Measurements from ENCODE around the gene DIMT1.

- no peak for TF ChIP-seq CTCF (IDR thresholded peaks at IDR 0.05; ENCODE audit: low read depth, low read length)
- no peak for TF ChIP-seq EZH2phosphoT487 (IDR thresholded peaks at IDR 0.05; ENCODE audit: low read depth)
Measured at GRCh38 chr5:62373382-62373781, 30.3 kb downstream of the DIMT1 start.

All from OCI-LY3 (cell line).